Dermis blood vessel endothelial cell (primary cell): ENCODE results near the gene ARL3. TPM values are rescaled to one million over a fixed set of nuclear protein-coding genes. Genes with fewer than 3 reads are reported as not detected.
"Not testable (repeated sequence)": the region's sequence is repeated elsewhere in the genome, so short reads cannot be mapped to it uniquely, and the experiment has no call there.

Experiments
- DNase-seq: peaks from one replicate; pipeline ENCODE4 v3.0.0; 2010
- total RNA-seq: library from RNA; depleted of rRNA; stranded (reverse); fragments of >200 nt; gene quantifications from 2 replicates; pipeline ENCODE4 v1.2.3, GENCODE V29; 2014

The ARL3 gene
- total RNA-seq, 1 donor from 2014 or later: 4.6 TPM

GRCh38 chr10:102735065-102735562, 20.9 kb upstream of the ARL3 start:
- no peak for DNase-seq

GRCh38 chr10:102732661-102733060, 18.5 kb upstream of the ARL3 start:
- DNase-seq: no peak

- no peak for DNase-seq
Measured at GRCh38 chr10:102731222-102731800, 17.1 kb upstream of the ARL3 start.

- peak; percentile 92 for DNase-seq
Measured at GRCh38 chr10:102729029-102730026, 15.1 kb upstream of the ARL3 start.

- DNase-seq: peak; percentile 49
Measured at GRCh38 chr10:102727037-102727818, 13.0 kb upstream of the ARL3 start.

- DNase-seq: no peak
Measured at GRCh38 chr10:102726274-102726673, 12.1 kb upstream of the ARL3 start.

- no peak for DNase-seq
Measured at GRCh38 chr10:102723989-102724388, 9.8 kb upstream of the ARL3 start.

- DNase-seq: no peak
Measured at GRCh38 chr10:102721954-102722353, 7.8 kb upstream of the ARL3 start.

GRCh38 chr10:102720775-102721301, 6.6 kb upstream of the ARL3 start:
- DNase-seq: no peak

- DNase-seq: no peak
Measured at GRCh38 chr10:102720337-102720736, 6.1 kb upstream of the ARL3 start.

- no peak for DNase-seq
Measured at GRCh38 chr10:102718220-102718619, 4.0 kb upstream of the ARL3 start.

- DNase-seq: not testable (repeated sequence)
Measured at GRCh38 chr10:102716900-102717565, 2.8 kb upstream of the ARL3 start.

- no peak for DNase-seq
Measured at GRCh38 chr10:102715880-102716279, 1.7 kb upstream of the ARL3 start.

GRCh38 chr10:102714621-102715455, 641 bp upstream of the ARL3 start, which contains the start of gene SFXN2:
Gene SFXN2 (plus strand): TSS chr10:102714636. CDS start chr10:102726637, 12,001 bp downstream.
- peak; percentile 24 for DNase-seq

GRCh38 chr10:102713539-102713813, 721 bp downstream of the ARL3 start:
- DNase-seq: no peak

GRCh38 chr10:102712843-102713538, 1.2 kb downstream of the ARL3 start:
- DNase-seq: no peak

GRCh38 chr10:102712089-102712488, 2.1 kb downstream of the ARL3 start:
- no peak for DNase-seq

GRCh38 chr10:102710609-102711008, 3.6 kb downstream of the ARL3 start:
- DNase-seq: peak; percentile 32

GRCh38 chr10:102705531-102705930, 8.7 kb downstream of the ARL3 start:
- no peak for DNase-seq

- DNase-seq: no peak
Measured at GRCh38 chr10:102704915-102705314, 9.3 kb downstream of the ARL3 start.

- no peak for DNase-seq
Measured at GRCh38 chr10:102702742-102703141, 11.5 kb downstream of the ARL3 start.
